IPS-15b (cell line): ENCODE results near the gene GH1.

ENCODE experiments used
- H3K27me3 ChIP-seq: one replicate; pipeline ENCODE4 v1.6.1; 2013; ENCODE audit warnings: low read length; ENCODE audit not compliant: control insufficient read depth, insufficient read depth
- H3K36me3 ChIP-seq: one replicate; pipeline ENCODE4 v1.6.1; 2013; ENCODE audit warnings: low read length; ENCODE audit not compliant: control insufficient read depth, insufficient read depth
- H3K4me1 ChIP-seq: one replicate; pipeline ENCODE4 v1.6.1; 2013; ENCODE audit warnings: mild to moderate bottlenecking, low read length; ENCODE audit not compliant: control insufficient read depth, insufficient read depth
- H3K4me3 ChIP-seq: one replicate; pipeline ENCODE4 v1.5.1; 2013; ENCODE audit warnings: low read depth, low read length
- H3K9ac ChIP-seq: one replicate; pipeline ENCODE4 v1.6.1; 2013; ENCODE audit warnings: low read depth, mild to moderate bottlenecking, low read length
- H3K9me3 ChIP-seq: one replicate; pipeline ENCODE4 v1.6.1; 2013; ENCODE audit warnings: mild to moderate bottlenecking, low read length; ENCODE audit not compliant: control insufficient read depth, insufficient read depth

The GH1 gene

DNA sequence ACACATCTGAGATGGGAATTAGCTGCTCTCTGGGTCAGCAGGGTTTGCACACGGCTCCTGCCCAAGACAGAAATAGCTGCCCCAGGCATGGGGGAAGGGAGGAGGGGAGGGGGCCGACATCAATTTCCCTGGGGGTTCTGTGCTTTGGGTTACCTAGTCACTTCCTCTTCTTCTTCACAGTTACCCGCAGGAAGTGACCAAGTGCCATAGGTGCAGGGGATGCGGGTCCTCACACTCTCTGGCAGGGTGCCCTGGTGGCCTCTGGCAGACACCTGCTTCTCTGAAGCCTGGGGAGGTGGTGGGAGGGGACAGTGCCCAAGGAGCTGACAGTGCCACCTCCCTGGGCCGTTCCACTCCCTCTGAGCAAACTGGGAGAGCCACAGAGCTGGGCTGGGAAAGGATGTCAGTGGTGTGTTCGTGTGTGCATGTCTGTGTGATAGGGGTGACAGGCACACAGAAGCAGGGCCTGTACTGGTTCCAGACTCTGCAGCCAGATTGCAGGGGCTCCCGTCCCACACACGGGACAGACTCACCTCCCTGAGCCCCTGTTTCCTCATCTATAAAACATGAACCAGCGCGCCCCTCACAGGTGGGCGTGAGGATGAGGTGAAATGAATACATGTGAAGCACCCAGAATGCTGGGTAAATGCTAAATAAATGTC, 35.9 kb upstream of the GH1 start:
- Histone ChIP-seq H3K4me3 (no peak overlapping the region), H3K36me3 (peaks cover 4% of the 10 kb centered on the region), H3K9me3 (no peaks in the 10 kb centered on the region), H3K9ac (no peak overlapping the region), H3K4me1 (peaks cover 3% of the 10 kb centered on the region), H3K27me3 (no peaks in the 10 kb centered on the region)

DNA sequence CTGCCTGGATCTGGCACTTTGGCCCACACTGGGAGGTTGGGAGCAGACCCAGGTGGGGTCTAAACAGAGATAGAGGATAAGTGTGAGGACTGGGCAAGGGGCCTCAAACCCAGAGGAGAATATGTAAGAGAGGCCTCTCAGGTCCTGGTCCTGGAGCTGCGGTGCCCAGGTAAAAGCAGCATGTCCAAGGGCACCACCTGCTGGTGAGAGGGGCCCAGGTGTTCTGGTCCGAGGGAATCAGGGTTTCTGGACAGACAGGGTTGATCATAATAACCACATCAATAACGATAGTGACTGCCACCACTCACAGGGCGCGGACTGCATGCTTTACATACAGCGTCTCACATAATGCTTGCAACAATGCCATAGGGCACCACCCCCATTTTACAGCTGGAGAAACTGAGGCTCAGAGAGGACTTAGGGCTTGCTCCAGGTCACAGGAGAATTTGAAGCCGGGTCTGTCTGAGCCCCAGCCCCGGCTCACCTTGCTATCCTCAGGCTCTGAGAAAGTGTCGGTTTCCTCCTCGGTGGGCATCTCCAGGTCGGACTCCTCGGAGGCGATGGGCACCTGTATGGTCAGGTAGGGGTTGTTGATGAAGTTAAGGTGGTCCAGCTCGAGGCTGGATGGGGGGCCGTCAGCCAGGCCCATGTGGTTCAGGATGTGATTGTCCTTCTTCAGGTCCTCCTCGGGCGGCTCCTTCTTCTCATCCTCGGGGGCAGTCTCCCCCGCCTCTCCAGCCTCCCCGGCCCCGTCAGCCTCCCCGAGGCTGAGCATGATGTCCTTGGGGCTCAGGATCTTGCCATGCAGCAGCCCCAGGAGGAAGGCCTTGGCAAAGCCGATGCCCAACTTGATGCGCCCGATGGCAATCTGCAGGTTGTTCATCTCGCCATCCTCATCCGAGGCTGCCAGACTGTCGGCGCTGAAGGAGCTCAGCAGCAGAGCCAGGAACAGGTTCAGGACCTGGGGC, 32.6 kb upstream of the GH1 start:
- Histone ChIP-seq H3K36me3 (no peaks in the 10 kb centered on the region), H3K27me3 (no peaks in the 10 kb centered on the region), H3K4me3 (no peak overlapping the region), H3K9ac (peak overlapping the region; percentile 54), H3K4me1 (peaks cover 3% of the 10 kb centered on the region), H3K9me3 (no peaks in the 10 kb centered on the region)

- H3K27me3 ChIP-seq, result no peaks in the 10 kb centered on the region
- peaks cover 3% of the 10 kb centered on the region for H3K4me1 ChIP-seq
- H3K9ac ChIP-seq, result no peak overlapping the region
Measured at GRCh38 chr17:63949576-63950250, 31.1 kb upstream of the GH1 start.

DNA sequence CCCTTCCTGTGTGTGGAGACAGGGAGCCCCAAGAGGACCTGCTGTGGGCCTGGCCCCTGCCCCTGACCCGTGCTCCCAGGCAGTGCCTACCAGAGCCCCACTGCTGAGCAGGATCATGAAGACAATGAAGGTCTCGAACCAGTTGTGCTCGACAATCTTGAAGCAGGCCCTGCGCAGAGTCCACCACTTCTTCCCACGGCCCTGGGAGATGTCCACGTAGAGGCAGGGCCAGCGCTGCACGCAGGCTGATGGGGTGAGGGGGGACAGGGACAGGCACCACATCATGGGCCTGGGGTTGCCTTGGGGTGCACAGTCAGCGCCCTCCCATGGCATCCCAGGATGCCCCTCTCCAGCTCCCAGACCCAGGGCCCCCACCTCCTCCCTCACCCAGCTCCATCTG, 29.9 kb upstream of the GH1 start:
- H3K4me3 ChIP-seq, result no peak overlapping the region
- H3K36me3 ChIP-seq, result no peaks in the 10 kb centered on the region
- H3K27me3 ChIP-seq, result no peaks in the 10 kb centered on the region
- no peak overlapping the region for H3K9ac ChIP-seq
- no peaks in the 10 kb centered on the region for H3K9me3 ChIP-seq
- peaks cover 3% of the 10 kb centered on the region for H3K4me1 ChIP-seq

More at GRCh38 chr17:63949576-63950250, 31.1 kb upstream of the GH1 start:
- Histone ChIP-seq H3K9me3 (no peaks in the 10 kb centered on the region), H3K4me3 (no peak overlapping the region), H3K36me3 (no peaks in the 10 kb centered on the region)

- Histone ChIP-seq H3K9me3 (no peaks in the 10 kb centered on the region), H3K9ac (no peak overlapping the region), H3K4me3 (no peak overlapping the region), H3K36me3 (no peaks in the 10 kb centered on the region), H3K4me1 (peaks cover 3% of the 10 kb centered on the region), H3K27me3 (no peaks in the 10 kb centered on the region)
Measured at GRCh38 chr17:63947711-63948330, 29.2 kb upstream of the GH1 start.

DNA sequence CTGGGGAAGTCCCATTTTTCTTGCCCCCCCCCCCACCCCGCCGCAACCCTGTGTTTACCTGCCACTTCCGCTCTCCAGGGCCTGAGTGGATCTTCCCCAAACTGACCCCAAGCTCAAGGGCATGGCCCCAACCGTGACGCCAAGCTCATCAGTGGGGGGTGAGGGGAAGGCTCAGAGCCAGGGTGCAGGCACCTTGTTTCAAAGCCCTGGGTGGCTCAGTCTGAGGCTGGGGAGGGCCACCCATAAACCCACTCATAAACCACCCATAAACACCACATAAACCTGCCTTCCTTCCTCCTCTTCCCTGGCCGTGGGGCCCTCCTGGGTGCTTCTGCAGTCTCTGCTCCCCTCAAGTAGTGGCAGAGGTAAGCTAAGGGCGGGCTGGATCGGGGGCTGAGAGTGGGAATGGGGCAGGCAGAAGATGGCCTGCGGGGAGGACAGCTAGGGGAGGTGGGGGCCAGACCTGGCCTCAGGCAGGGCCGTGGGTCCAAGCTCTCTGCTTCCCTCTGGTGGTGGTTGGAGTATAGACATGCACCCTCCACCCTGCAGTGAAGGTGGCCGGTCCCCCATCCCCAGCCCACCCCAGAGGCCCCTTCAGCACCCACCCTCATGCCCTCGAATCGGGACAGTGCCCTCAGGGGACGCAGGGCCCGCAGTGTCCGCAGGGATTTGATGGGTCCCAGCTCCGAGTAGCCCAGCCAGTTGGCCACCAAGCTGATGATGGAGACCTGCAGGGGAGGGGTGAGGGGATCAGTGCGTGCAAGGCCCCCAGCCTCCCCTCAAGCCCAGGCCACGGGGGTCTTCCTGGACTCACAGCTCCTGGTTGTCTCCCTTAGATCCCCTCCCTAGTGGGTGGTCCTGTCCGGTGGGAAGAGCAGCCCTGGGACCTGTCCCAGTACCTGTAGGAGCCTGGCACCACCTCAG, 28.1 kb upstream of the GH1 start:
- Histone ChIP-seq H3K9me3 (no peaks in the 10 kb centered on the region), H3K4me1 (peaks cover 3% of the 10 kb centered on the region), H3K4me3 (no peak overlapping the region), H3K36me3 (peaks cover 5% of the 10 kb centered on the region), H3K9ac (no peak overlapping the region), H3K27me3 (no peaks in the 10 kb centered on the region)

DNA sequence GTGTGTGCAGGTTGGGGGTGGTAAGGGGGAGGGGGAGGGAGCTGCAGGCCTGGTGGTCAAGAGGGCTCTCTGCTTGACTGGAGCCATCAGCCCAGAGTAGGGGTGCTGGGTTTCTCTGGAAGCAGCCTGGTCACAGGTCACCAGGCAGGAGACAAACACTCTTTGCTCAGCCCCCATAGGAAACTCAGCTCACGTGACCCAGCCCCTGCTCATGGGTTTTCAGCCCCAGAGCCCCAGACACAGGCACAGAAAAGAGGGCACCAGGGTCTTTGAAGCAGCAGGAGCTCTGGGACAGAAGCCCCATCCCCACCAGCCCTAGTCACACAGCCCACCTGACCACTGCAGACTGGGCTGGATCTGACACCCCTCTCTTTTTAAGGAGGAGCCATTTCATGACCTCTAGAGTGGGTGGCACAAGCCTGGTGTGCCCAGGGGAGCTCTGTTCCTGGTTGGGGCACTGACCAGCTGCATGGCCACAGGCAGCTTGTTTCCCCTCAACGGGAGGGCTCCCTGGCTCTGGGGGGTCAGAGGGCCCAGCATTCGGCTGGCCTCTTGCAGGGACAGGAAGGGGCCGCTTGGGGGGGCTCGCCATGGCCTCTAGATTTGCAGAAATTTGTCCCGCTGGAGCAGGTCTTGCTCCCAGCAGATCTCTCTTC, 27.3 kb upstream of the GH1 start:
- no peaks in the 10 kb centered on the region for H3K27me3 ChIP-seq
- H3K4me3 ChIP-seq, result no peak overlapping the region
- H3K36me3 ChIP-seq, result peaks cover 5% of the 10 kb centered on the region

DNA sequence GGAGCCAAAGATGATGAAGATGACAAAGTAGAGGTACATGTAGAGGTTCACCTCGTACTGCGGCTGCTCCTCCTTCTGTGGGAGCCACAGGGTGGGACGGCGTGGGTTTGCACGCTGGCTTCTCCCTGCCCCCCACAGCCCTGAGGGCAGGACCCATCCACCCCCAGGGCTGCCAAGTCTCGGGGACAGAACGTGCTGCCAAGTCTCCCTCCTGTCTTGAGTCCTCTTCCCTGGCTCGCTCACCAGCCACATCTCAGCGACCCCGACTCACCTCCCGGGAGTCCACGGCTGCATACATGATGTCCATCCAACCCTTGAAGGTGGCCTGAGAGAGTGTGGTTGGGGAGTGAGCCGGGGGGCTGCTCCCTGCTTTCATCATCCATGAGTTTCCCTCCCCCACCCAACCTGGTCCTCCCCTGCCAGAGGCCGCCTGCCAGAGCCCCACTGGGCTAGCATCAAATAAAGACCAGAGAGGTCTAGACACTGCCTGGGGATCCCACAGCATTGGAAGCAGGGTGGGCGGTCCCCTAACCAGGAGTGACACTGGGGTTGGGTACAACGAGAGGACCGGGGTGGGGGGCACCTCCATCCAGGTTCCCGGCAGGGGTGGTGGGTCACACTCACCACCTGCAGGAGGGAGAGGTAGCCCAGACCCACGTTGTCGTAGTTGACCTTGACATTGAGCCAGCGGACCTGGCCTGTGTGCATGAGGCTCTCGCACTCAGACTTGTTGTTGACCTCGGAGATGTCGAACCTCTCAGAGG, 26.3 kb upstream of the GH1 start:
- Histone ChIP-seq H3K9me3 (no peaks in the 10 kb centered on the region), H3K4me3 (no peak overlapping the region), H3K9ac (no peak overlapping the region), H3K27me3 (no peaks in the 10 kb centered on the region), H3K36me3 (peaks cover 5% of the 10 kb centered on the region), H3K4me1 (no peaks in the 10 kb centered on the region)

More for the DNA sequence above, 27.3 kb upstream of the GH1 start:
- H3K9ac ChIP-seq, result no peak overlapping the region
- peaks cover 3% of the 10 kb centered on the region for H3K4me1 ChIP-seq
- H3K9me3 ChIP-seq, result no peaks in the 10 kb centered on the region

DNA sequence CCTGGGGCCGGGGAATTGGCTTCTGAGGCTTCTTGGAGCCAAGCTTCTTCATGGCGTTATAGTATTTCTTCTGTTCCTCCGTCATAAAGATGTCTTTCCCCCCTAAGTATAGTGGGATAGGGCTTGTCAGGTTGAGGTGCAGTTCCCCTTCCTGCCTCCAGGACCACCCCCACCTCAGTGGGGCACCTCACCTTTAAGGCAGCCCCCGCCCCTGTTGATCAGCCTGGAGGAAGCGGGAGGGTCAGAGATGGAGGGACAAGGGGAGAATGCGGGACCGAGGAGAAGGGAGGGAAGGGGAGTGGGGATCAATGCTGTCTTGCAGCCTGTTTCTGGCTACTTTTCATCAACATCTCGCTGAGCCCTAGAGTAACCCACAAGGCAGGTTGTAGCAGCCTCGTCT, 25.1 kb upstream of the GH1 start:
- Histone ChIP-seq H3K36me3 (peaks cover 5% of the 10 kb centered on the region), H3K4me3 (no peak overlapping the region), H3K27me3 (no peaks in the 10 kb centered on the region), H3K9me3 (no peaks in the 10 kb centered on the region), H3K4me1 (no peaks in the 10 kb centered on the region), H3K9ac (no peak overlapping the region)
